ENCODE data around the gene SYNE4.
"Not testable (repeated sequence)": the region's sequence is repeated elsewhere in the genome, so short reads cannot be mapped to it uniquely, and the experiment has no call there.

Gene SYNE4

GRCh38 chr19:35987571-35987896 lies 21.1 kb downstream of the SYNE4 start:
- no peak for DNase-seq

GRCh38 chr19:35986664-35987570 lies 21.7 kb downstream of the SYNE4 start:
- DNase-seq = no peak

GRCh38 chr19:35986111-35986510 lies 22.5 kb downstream of the SYNE4 start:
- no peak for DNase-seq

GRCh38 chr19:35983177-35983576 lies 25.4 kb downstream of the SYNE4 start:
- no peak for DNase-seq

- DNase-seq = not testable (repeated sequence)
Measured at GRCh38 chr19:35980997-35981396, 27.6 kb downstream of the SYNE4 start.

GRCh38 chr19:35978832-35979365 lies 29.7 kb downstream of the SYNE4 start:
- no peak for DNase-seq

- no peak for DNase-seq
Measured at GRCh38 chr19:35978271-35978670, 30.3 kb downstream of the SYNE4 start.

- DNase-seq = no peak
Measured at GRCh38 chr19:35977446-35978222, 31.0 kb downstream of the SYNE4 start.

GRCh38 chr19:35975608-35976214 lies 32.9 kb downstream of the SYNE4 start:
- DNase-seq = no peak

- no peak for DNase-seq
Measured at GRCh38 chr19:35973487-35973886, 35.1 kb downstream of the SYNE4 start.

- DNase-seq = no peak
Measured at GRCh38 chr19:35966771-35967170, 41.8 kb downstream of the SYNE4 start.

GRCh38 chr19:35963514-35963913 lies 45.1 kb downstream of the SYNE4 start:
- DNase-seq = no peak

- DNase-seq = no peak
Measured at GRCh38 chr19:35960432-35960972, 48.1 kb downstream of the SYNE4 start.

GRCh38 chr19:35959968-35960320 lies 48.7 kb downstream of the SYNE4 start:
- DNase-seq = no peak

GRCh38 chr19:35959040-35959967 lies 49.3 kb downstream of the SYNE4 start:
- no peak for DNase-seq

- DNase-seq = no peak
Measured at GRCh38 chr19:35958660-35959039, 50.0 kb downstream of the SYNE4 start.

GRCh38 chr19:35957411-35957810 lies 51.2 kb downstream of the SYNE4 start:
- not testable (repeated sequence) for DNase-seq

GRCh38 chr19:35955881-35956634 lies 52.6 kb downstream of the SYNE4 start:
- no peak for DNase-seq

All from T1000 (cell line).